Stomach (tissue), 9 donors: ENCODE results near the gene ARFGAP1. TPM values are rescaled to one million over a fixed set of nuclear protein-coding genes. Genes with fewer than 3 reads are reported as not detected.

Experiments used
- DNase-seq, 2 donors: peaks; one replicate each; pipeline versions ENCODE4 v3.0.0 to v3.0.0-alpha.2; 2013 to 2019
- H3K27ac ChIP-seq, 5 donors: fragments of 200-600 bp in 4 of 5; sonication (generic) in 4 of 5; one replicate each; pipeline ENCODE4 v1.5.1; 2013 to 2019; ENCODE audit warnings: mild to moderate bottlenecking in 1 of 5, moderate library complexity in 1 of 5
- H3K27me3 ChIP-seq, 3 donors: fragments of 200-600 bp; sonication (generic); one replicate each; pipeline ENCODE4 v1.5.1; 2017 to 2019; ENCODE audit warnings: mixed run types in 1 of 3
- H3K36me3 ChIP-seq, 4 donors: fragments of 200-600 bp; sonication (generic); 1 replicate in 3 of 4; 2 replicates in 1 of 4; pipeline ENCODE4 v1.5.1; 2016 to 2019
- H3K4me1 ChIP-seq, 4 donors: fragments of 200-600 bp; sonication (generic); one replicate each; pipeline ENCODE4 v1.5.1; 2016 to 2019
- H3K4me3 ChIP-seq, 4 donors: fragments of 200-600 bp; sonication (generic) in 3 of 4; one replicate each; pipeline ENCODE4 v1.5.1; 2016 to 2019; ENCODE audit warnings: mild to moderate bottlenecking in 1 of 4
- H3K9me3 ChIP-seq, 4 donors: fragments of 200-600 bp; sonication (generic); one replicate each; pipeline ENCODE4 v1.5.1; 2016 to 2019
- EP300 ChIP-seq: sonication (generic); formaldehyde crosslinking; IDR thresholded peaks from one replicate; pipeline ENCODE4 v1.6.1; 2017; ENCODE audit warnings: antibody characterized with exemption
- POLR2A ChIP-seq, 4 donors: fragments of 450-650 bp; IDR thresholded peaks; one replicate each; pipeline ENCODE4 v1.6.1; 2016; ENCODE audit warnings: antibody characterized with exemption in 4 of 4, control low read depth in 2 of 4, mild to moderate bottlenecking in 1 of 4, moderate library complexity in 1 of 4
- POLR2AphosphoS5 ChIP-seq, 3 donors: sonication (generic); formaldehyde crosslinking; IDR thresholded peaks; one replicate each; pipeline ENCODE4 v1.6.1; 2016; ENCODE audit warnings: antibody characterized with exemption in 3 of 3
- WGBS, 5 donors: extraction: QIAGEN DNeasy Blood & Tissue Kit in 3 of 5; methylation state at CpG; one replicate each; pipeline versions ENCODE4 v1.1.5 to v1.1.7; 2013 to 2018; 5-methylcytosine and 5-hydroxymethylcytosine counted together
- intact Hi-C: fragments of 100-400 bp; cut with DNase I; formaldehyde crosslinking; loops from one replicate; pipeline ENCODE4 v1.15.1; 2023; ENCODE audit warnings: low total_unique reads
- polyA plus RNA-seq, 3 donors: library from polyadenylated mRNA; stranded (reverse); fragments of 200-250 nt; gene quantifications; one replicate each; pipeline ENCODE4 v1.2.3, GENCODE V29; 2013
- total RNA-seq, 5 donors: library from RNA; depleted of rRNA; stranded (reverse); fragments of >200 nt; gene quantifications; one replicate each; pipeline versions ENCODE4 v1.1.0 to v1.2.3, GENCODE V29; 2014 to 2016
- TF ChIP-seq, protein P1 (sequence below), 7 experiments: fragments of 450-650 bp in 4 of 7; fragments of 200-600 bp in 3 of 7; sonication (generic) in 3 of 7; IDR thresholded peaks; one replicate each; pipeline ENCODE4 v1.5.1; 2016 to 2019; ENCODE audit warnings: antibody characterized with exemption in 7 of 7, control low read depth in 2 of 7, mild to moderate bottlenecking in 1 of 7
- donor health status: healthy with polysubstance abuse.
- donor health status: Bipolar disorder and iron deficiency.
- donor health status: healthy.

Gene ARFGAP1
- total and polyA plus RNA-seq, 8 donors, result 51.3 to 146 (median 59.4) TPM

DNA sequence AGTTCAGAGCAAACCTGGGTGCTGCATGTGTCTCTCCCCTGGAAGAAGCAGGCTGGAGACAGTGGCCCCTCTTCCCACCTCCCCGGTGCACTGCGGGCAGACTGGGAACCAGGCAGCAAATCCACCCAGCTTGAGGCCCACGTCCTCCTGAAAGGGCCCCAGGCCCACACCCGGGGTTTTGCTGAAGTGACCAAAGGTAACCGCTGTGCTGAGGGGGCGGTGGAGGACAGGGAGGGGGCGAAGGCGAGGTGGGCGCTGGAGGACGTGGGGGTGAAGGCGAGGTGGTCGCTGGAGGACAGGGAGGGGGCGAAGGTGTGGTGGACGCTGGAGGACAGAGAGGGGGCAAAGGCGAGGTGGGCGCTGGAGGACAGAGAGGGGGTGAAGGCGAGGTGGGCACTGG is 38.7 kb upstream of the ARFGAP1 start:
- no peaks in the 10 kb centered on the region for H3K9me3 ChIP-seq
- H3K4me3 ChIP-seq, result no peak overlapping the region
- peaks cover 0 to 98% (median 31%) of the 10 kb centered on the region in 3 donors for H3K27me3 ChIP-seq
- WGBS, 5 donors, result 74 to 83% (median 78%) methylated on average over 14 to 17 of the region's 17 CpGs
- no peak overlapping the region for H3K27ac ChIP-seq
- TF ChIP-seq, protein P1, sequence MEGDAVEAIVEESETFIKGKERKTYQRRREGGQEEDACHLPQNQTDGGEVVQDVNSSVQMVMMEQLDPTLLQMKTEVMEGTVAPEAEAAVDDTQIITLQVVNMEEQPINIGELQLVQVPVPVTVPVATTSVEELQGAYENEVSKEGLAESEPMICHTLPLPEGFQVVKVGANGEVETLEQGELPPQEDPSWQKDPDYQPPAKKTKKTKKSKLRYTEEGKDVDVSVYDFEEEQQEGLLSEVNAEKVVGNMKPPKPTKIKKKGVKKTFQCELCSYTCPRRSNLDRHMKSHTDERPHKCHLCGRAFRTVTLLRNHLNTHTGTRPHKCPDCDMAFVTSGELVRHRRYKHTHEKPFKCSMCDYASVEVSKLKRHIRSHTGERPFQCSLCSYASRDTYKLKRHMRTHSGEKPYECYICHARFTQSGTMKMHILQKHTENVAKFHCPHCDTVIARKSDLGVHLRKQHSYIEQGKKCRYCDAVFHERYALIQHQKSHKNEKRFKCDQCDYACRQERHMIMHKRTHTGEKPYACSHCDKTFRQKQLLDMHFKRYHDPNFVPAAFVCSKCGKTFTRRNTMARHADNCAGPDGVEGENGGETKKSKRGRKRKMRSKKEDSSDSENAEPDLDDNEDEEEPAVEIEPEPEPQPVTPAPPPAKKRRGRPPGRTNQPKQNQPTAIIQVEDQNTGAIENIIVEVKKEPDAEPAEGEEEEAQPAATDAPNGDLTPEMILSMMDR (IDR thresholded peaks at IDR 0.05), result no peak
- TF ChIP-seq EP300 (no peak), POLR2A (IDR thresholded peaks at IDR 0.05) (no peak), POLR2AphosphoS5 (IDR thresholded peaks at IDR 0.05) (no peak)
- H3K36me3 ChIP-seq, result no peaks in the 10 kb centered on the region
- intact Hi-C loops, result no loop called here
- H3K4me1 ChIP-seq, result peaks cover 0 to 16% (median 0%) of the 10 kb centered on the region in 4 donors
- DNase-seq, result no peak

DNA sequence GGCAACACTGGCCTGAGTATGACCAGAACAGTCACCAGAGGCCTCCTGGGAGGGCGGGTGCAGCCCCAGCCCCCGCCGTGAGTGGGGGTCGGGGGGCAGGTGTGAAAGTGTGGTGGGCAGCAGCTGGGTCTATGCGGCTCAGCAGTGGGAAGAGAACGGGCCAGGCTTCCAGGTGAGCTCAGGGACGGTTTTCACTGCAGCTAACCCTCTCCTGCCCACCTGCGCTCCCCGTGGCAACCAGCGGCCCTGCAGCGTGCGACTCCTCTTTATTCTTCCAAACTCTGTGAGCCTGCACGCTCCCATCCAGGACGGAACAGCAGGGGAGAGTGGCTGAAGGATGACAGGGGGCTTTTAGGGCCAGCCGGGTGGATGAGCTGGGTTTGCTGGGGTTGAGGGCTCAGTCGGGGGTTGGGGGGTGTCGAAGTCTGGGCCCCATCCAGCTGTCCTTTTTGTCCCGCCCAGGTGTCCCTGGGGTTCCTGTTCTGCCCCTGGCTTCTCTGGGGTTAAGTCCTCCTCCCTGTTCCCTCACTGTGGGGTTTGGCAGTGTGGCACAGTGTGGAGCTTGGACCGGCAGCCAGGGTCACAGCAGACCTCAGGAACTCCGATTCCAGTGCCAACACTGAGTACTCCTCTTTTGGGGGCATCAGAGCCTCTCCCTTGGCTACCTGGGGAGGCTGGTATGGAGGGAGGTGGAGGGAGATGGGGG is 37.8 kb upstream of the ARFGAP1 start:
- peak; percentile 52 to 68 for DNase-seq
- no peak overlapping the region for H3K4me3 ChIP-seq
- no peak overlapping the region for H3K27ac ChIP-seq
- no peaks in the 10 kb centered on the region for H3K36me3 ChIP-seq
- intact Hi-C loops, result no loop called here
- H3K27me3 ChIP-seq, result peaks cover 0 to 99% (median 24%) of the 10 kb centered on the region in 3 donors
- no peaks in the 10 kb centered on the region for H3K9me3 ChIP-seq
- 10 to 19% (median 14%) methylated on average over 15 to 20 of the region's 20 CpGs for WGBS, 5 donors
- TF ChIP-seq EP300, result no peak
- TF ChIP-seq POLR2A (IDR thresholded peaks at IDR 0.05), result no peak
- TF ChIP-seq, protein P1 (IDR thresholded peaks at IDR 0.05), result peak in 4 of 7 experiments; percentile 20 to 44 (median 34)
- no peak for TF ChIP-seq POLR2AphosphoS5 (IDR thresholded peaks at IDR 0.05)
- H3K4me1 ChIP-seq, result peaks cover 0 to 16% (median 0%) of the 10 kb centered on the region in 4 donors

DNA sequence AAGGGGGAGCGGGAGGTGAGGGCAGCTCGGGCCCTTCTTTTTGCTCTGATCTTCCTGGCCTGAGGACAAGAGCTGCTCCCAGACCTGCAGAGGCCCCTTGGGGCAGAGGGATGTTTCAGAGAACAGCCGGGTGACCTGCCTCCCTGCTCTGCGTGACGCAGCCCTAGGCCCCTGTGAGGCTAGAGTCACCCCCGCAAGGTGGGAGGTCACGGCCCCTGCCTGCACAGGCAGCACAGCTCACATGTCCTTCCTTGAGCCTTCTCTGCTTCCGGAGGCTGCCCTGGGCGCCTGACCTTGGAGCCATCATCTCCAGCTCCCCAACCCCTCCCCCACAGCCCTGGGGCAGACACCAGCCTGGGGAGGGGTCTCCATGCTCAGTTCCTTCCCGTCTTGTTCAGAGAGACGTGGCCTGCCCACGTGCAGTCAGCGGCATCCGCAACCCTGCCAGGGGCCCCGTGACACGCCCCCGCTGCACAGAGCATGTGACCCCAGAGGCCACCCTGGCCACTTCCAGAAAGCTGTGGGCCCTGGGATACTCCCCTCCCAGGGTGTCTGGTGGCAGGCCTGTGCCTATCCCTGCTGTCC is 37.1 kb upstream of the ARFGAP1 start, which contains the start of gene BIRC7:
Gene BIRC7 (plus strand): TSS at position 507 of the 585 bp plus-strand sequence. CDS start 192 bp downstream, outside the sequence.
- no peak for DNase-seq
- H3K36me3 ChIP-seq, result no peaks in the 10 kb centered on the region
- no peaks in the 10 kb centered on the region for H3K9me3 ChIP-seq
- peaks cover 0 to 16% (median 0%) of the 10 kb centered on the region in 4 donors for H3K4me1 ChIP-seq
- H3K27ac ChIP-seq, result no peak within 1 kb of the TSS
- TF ChIP-seq EP300, result no peak
- TF ChIP-seq, protein P1 (IDR thresholded peaks at IDR 0.05), result no peak
- 32 to 53% (median 37%) methylated on average over 7 to 16 of the region's 17 CpGs for WGBS, 5 donors
- peaks cover 0 to 98% (median 24%) of the 10 kb centered on the region in 3 donors for H3K27me3 ChIP-seq
- intact Hi-C loops, result no loop called here
- H3K4me3 ChIP-seq, result no peak within 1 kb of the TSS

DNA sequence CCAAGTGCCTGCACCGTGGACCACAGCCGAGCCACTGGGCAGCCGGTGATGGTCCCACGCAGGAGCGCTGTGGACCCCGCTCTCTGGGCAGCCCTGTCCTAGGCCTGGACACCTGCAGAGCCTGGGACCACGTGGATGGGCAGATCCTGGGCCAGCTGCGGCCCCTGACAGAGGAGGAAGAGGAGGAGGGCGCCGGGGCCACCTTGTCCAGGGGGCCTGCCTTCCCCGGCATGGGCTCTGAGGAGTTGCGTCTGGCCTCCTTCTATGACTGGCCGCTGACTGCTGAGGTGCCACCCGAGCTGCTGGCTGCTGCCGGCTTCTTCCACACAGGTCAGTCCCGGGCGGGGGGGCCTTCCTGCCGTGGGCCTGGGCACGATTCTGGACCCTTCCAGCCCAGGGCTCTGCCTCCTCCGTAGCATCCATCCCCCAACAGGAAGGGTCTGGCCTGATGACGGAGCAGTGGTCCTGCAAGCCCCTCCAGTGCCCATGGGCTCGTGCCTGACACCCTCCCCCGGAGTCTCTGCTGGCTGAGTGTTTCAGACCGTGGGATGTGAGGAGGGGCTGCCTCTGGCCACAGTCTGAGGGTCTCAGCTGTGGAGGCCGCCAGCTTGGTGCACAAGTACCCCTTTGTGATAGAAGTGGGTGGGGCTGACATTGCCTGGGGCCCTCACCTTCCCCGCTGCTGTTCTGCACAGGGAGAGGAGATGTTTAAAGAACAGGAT is 36.3 kb upstream of the ARFGAP1 start:
- TF ChIP-seq, protein P1 (IDR thresholded peaks at IDR 0.05), result no peak
- TF ChIP-seq POLR2AphosphoS5 (IDR thresholded peaks at IDR 0.05), result no peak
- no peak for TF ChIP-seq EP300
- TF ChIP-seq POLR2A (IDR thresholded peaks at IDR 0.05), result no peak
- 64 to 82% (median 80%) methylated on average over 7 to 26 of the region's 26 CpGs for WGBS, 5 donors
- peaks cover 0 to 98% (median 19%) of the 10 kb centered on the region in 3 donors for H3K27me3 ChIP-seq

More for the DNA sequence above, 36.3 kb upstream of the ARFGAP1 start:
- intact Hi-C loops, result no loop called here
- peaks cover 0 to 9% (median 0%) of the 10 kb centered on the region in 4 donors for H3K4me1 ChIP-seq
- no peak overlapping the region for H3K4me3 ChIP-seq
- H3K9me3 ChIP-seq, result no peaks in the 10 kb centered on the region
- no peak overlapping the region for H3K27ac ChIP-seq
- DNase-seq, result no peak
- H3K36me3 ChIP-seq, result no peaks in the 10 kb centered on the region
